ENCODE data around the gene ENOX1.

DNA sequence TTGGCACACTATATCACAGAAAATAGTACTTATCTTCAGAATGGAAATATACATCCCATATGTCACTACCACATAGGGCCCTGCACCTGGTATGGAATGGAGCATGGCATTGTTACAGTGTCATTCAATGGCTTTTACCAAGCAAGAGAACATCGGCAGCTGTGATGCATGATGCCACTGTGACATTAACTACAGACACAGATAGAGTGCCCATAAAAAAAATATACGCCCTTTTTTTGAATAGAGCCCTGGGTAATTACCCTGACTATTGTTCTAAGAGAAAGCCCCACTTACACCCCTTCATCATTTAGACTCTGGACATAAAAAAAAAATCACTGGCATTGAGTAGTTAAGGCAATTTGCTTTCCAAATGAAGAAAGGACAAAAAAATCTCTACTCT, 443.1 kb downstream of the ENOX1 start:
- TF ChIP-seq ARNTL (CRISPR knock-in tag; IDR thresholded peaks at IDR 0.05; ENCODE audit: borderline replicate concordance, low read depth) (no peak), ZNF8 (CRISPR knock-in tag; IDR thresholded peaks at IDR 0.05) (no peak), ISL1 (CRISPR knock-in tag; IDR thresholded peaks at IDR 0.05) (no peak), SNAI2 (CRISPR knock-in tag; IDR thresholded peaks at IDR 0.05) (no peak), ZFP3 (CRISPR knock-in tag; IDR thresholded peaks at IDR 0.05) (no peak), RARB (CRISPR knock-in tag; IDR thresholded peaks at IDR 0.05) (no peak), TOX (CRISPR knock-in tag; IDR thresholded peaks at IDR 0.05; ENCODE audit: borderline replicate concordance) (no peak), ZFP30 (CRISPR knock-in tag; IDR thresholded peaks at IDR 0.05) (no peak), GLIS3 (CRISPR knock-in tag; IDR thresholded peaks at IDR 0.05) (no peak), ZNF70 (CRISPR knock-in tag; IDR thresholded peaks at IDR 0.05) (no peak)
- TF ChIP-seq, protein P1, sequence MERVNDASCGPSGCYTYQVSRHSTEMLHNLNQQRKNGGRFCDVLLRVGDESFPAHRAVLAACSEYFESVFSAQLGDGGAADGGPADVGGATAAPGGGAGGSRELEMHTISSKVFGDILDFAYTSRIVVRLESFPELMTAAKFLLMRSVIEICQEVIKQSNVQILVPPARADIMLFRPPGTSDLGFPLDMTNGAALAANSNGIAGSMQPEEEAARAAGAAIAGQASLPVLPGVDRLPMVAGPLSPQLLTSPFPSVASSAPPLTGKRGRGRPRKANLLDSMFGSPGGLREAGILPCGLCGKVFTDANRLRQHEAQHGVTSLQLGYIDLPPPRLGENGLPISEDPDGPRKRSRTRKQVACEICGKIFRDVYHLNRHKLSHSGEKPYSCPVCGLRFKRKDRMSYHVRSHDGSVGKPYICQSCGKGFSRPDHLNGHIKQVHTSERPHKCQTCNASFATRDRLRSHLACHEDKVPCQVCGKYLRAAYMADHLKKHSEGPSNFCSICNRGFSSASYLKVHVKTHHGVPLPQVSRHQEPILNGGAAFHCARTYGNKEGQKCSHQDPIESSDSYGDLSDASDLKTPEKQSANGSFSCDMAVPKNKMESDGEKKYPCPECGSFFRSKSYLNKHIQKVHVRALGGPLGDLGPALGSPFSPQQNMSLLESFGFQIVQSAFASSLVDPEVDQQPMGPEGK (CRISPR knock-in tag; IDR thresholded peaks at IDR 0.05; ENCODE audit: borderline replicate concordance), result no peak
- TF ChIP-seq, protein P2, sequence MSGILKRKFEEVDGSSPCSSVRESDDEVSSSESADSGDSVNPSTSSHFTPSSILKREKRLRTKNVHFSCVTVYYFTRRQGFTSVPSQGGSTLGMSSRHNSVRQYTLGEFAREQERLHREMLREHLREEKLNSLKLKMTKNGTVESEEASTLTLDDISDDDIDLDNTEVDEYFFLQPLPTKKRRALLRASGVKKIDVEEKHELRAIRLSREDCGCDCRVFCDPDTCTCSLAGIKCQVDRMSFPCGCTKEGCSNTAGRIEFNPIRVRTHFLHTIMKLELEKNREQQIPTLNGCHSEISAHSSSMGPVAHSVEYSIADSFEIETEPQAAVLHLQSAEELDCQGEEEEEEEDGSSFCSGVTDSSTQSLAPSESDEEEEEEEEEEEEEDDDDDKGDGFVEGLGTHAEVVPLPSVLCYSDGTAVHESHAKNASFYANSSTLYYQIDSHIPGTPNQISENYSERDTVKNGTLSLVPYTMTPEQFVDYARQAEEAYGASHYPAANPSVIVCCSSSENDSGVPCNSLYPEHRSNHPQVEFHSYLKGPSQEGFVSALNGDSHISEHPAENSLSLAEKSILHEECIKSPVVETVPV (CRISPR knock-in tag; IDR thresholded peaks at IDR 0.05), result no peak
- TF ChIP-seq, protein P3, sequence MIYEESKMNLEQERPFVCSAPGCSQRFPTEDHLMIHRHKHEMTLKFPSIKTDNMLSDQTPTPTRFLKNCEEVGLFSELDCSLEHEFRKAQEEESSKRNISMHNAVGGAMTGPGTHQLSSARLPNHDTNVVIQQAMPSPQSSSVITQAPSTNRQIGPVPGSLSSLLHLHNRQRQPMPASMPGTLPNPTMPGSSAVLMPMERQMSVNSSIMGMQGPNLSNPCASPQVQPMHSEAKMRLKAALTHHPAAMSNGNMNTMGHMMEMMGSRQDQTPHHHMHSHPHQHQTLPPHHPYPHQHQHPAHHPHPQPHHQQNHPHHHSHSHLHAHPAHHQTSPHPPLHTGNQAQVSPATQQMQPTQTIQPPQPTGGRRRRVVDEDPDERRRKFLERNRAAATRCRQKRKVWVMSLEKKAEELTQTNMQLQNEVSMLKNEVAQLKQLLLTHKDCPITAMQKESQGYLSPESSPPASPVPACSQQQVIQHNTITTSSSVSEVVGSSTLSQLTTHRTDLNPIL (CRISPR knock-in tag; IDR thresholded peaks at IDR 0.05; ENCODE audit: low read depth), result no peak
